ENCODE results near the gene ARL4A. TPM values are rescaled to one million over a fixed set of nuclear protein-coding genes. Genes with fewer than 3 reads are reported as not detected.
"Not testable (repeated sequence)": the region's sequence is repeated elsewhere in the genome, so short reads cannot be mapped to it uniquely, and the experiment has no call there.

Gene ARL4A
- total and polyA plus RNA-seq, 7 experiments from 2014 or later, result 5.5 to 97.4 (median 18.9) TPM

DNA sequence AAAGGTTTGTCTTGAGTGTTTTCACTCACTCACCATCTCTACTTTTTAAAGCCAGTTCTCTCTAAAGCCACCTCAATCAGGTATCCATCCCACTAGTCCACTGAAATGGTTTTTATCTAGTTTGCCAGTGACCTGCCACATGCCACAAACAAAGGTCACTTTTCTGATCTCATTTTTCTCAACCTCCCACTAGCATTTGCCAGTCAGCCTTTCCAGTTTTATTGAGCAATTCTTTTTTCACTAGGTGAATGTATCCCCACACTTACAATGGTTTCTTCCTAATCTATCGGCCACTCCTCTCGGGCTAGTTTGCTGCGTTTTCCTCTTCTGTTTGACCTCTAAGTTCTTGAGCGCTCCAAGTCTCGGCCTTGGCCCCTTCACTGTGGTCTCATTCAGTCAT, 44.9 kb upstream of the ARL4A start:
- H3K9me3 ChIP-seq (ENCODE audit: control insufficient read depth in 2 of 3, low read length in 3 of 3), result no peaks in the 10 kb centered on the region
- POLR2A ChIA-PET, result no interaction called here
- CTCF ChIA-PET, result no interaction called here
- H3K27ac Mint-ChIP-seq, result no peak overlapping the region
- no peak overlapping the region for H3K4me3 Mint-ChIP-seq
- H3K4me1 ChIP-seq (ENCODE audit: control insufficient read depth in 2 of 2, insufficient read depth in 2 of 2, low read length in 2 of 2), result peaks cover 0 to 7% of the 10 kb centered on the region in 2 donors
- intact Hi-C loops (cut with micrococcal nuclease), result no loop called here
- no peaks in the 10 kb centered on the region for H3K36me3 Mint-ChIP-seq
- H3K4me1 Mint-ChIP-seq, result peaks cover 5 to 14% (median 6%) of the 10 kb centered on the region in 7 donors
- DNase-seq (no peak), ATAC-seq (no peak)
- H3K36me3 ChIP-seq (ENCODE audit: control insufficient read depth in 2 of 3, insufficient read depth in 3 of 3, low read length in 3 of 3), result no peaks in the 10 kb centered on the region
- peaks cover 0 to 8% (median 0%) of the 10 kb centered on the region in 5 donors for H3K27me3 Mint-ChIP-seq
- no peaks in the 10 kb centered on the region for H3K27me3 ChIP-seq (ENCODE audit: control insufficient read depth in 2 of 2, insufficient read depth in 2 of 2, low read length in 2 of 2)
- no peaks in the 10 kb centered on the region for H3K9me3 Mint-ChIP-seq
- H3K4me3 ChIP-seq (ENCODE audit: low read length), result no peak overlapping the region
- no peak overlapping the region for H3K27ac ChIP-seq (ENCODE audit: low read depth, low read length)

DNA sequence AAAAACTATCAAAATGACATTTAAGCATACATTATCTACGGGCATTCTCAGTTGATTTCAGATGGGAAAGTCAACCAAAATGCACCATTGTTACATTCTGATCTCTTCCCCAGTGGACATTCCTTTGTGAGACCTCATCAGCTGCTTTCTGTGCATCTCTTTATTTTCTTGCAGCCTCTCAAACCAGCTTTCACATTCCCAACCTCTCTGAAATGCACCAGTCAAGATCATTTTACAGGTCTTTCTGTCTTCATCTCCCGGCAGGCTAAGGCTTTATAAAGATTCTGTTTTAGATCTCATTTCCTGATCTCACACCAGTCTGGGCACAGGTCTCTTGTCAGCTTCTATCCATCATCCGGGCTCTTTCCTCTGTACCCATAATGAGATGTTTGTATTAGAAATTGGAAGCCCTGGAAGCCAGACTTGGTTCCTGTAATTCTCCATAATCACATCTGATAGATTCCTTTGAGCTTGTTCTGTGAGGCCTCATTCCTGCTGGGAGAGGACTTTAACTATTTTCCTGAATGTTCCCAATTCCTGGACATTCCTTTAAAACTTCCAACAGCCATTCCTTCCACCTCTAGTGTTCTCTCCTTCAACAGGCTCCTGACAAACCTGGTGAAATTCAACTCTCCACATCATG, 44.3 kb upstream of the ARL4A start:
- Histone ChIP-seq H3K4me3 (ENCODE audit: low read length) (no peak overlapping the region), H3K27me3 (ENCODE audit: control insufficient read depth in 2 of 2, insufficient read depth in 2 of 2, low read length in 2 of 2) (no peaks in the 10 kb centered on the region), H3K27ac (ENCODE audit: low read depth, low read length) (no peak overlapping the region), H3K4me1 (ENCODE audit: control insufficient read depth in 2 of 2, insufficient read depth in 2 of 2, low read length in 2 of 2) (peaks cover 0 to 5% of the 10 kb centered on the region in 2 donors), H3K36me3 (ENCODE audit: control insufficient read depth in 2 of 3, insufficient read depth in 3 of 3, low read length in 3 of 3) (no peaks in the 10 kb centered on the region), H3K9me3 (ENCODE audit: control insufficient read depth in 2 of 3, low read length in 3 of 3) (no peaks in the 10 kb centered on the region)
- Mint-ChIP-seq H3K9me3 (no peaks in the 10 kb centered on the region), H3K4me1 (peaks cover 3 to 9% (median 4%) of the 10 kb centered on the region in 7 donors), H3K4me3 (no peak overlapping the region), H3K27me3 (peaks cover 0 to 5% (median 0%) of the 10 kb centered on the region in 5 donors), H3K36me3 (no peaks in the 10 kb centered on the region), H3K27ac (no peak overlapping the region)
- intact Hi-C loops (cut with micrococcal nuclease), result no loop called here
- ChIA-PET CTCF (no interaction called here), POLR2A (no interaction called here)
- ATAC-seq (no peak), DNase-seq (no peak)

DNA sequence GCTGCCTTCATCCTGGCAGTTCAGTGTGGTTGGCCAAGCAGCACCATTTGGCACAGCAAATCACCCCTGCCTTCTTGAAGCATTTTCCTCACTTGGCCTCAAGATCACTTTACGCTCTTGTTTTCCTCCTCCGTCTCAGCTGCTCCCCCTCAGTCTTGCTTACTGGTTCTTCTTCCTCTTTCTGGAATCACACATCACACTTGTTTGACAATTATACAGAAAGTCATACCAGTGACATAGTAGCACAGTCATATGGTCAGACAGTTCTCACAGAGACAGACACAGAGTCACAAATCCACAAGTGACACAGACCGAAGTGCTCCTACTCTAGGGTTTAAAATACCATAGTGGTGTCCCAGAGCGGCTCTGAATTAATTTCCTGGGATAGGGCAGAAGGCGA, 43.8 kb upstream of the ARL4A start:
- Histone ChIP-seq H3K27ac (ENCODE audit: low read depth, low read length) (no peak overlapping the region), H3K9me3 (ENCODE audit: control insufficient read depth in 2 of 3, low read length in 3 of 3) (no peaks in the 10 kb centered on the region), H3K4me3 (ENCODE audit: low read length) (no peak overlapping the region), H3K27me3 (ENCODE audit: control insufficient read depth in 2 of 2, insufficient read depth in 2 of 2, low read length in 2 of 2) (no peaks in the 10 kb centered on the region), H3K36me3 (ENCODE audit: control insufficient read depth in 2 of 3, insufficient read depth in 3 of 3, low read length in 3 of 3) (no peaks in the 10 kb centered on the region), H3K4me1 (ENCODE audit: control insufficient read depth in 2 of 2, insufficient read depth in 2 of 2, low read length in 2 of 2) (no peaks in the 10 kb centered on the region)
- Mint-ChIP-seq H3K9me3 (no peaks in the 10 kb centered on the region), H3K4me1 (peaks cover 0 to 5% (median 2%) of the 10 kb centered on the region in 7 donors), H3K27me3 (peaks cover 0 to 4% (median 0%) of the 10 kb centered on the region in 5 donors), H3K4me3 (no peak overlapping the region), H3K27ac (no peak overlapping the region), H3K36me3 (no peaks in the 10 kb centered on the region)
- POLR2A ChIA-PET, result no interaction called here
- DNase-seq (no peak), ATAC-seq (peak; percentile 67)
- CTCF ChIA-PET, result no interaction called here
- intact Hi-C loops (cut with micrococcal nuclease), result no loop called here

DNA sequence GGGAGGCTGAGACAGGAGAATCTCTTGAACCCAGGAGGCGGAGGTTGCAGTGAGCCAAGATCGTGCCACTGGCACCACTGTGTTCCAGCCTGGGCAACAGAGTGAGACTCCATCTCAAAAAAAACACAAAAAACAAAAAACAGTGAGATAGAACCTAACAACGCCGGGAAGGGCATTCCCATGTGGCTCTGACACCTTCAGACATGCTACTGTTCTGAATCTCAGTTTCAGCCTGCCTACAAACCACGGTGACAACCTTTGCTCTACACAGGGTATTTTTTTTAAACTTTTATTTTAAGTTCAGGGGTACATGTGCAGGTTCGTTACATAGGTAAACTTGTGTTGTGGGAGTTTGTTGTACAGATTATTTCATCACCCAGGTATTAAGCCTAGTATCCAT, 42.2 kb upstream of the ARL4A start:
- H3K27ac ChIP-seq (ENCODE audit: low read depth, low read length); H3K4me3 Mint-ChIP-seq; H3K27me3 ChIP-seq (ENCODE audit: control insufficient read depth in 2 of 2, insufficient read depth in 2 of 2, low read length in 2 of 2); H3K9me3 ChIP-seq (ENCODE audit: control insufficient read depth in 2 of 3, low read length in 3 of 3); DNase-seq; H3K4me3 ChIP-seq (ENCODE audit: low read length); ATAC-seq; CTCF ChIA-PET; H3K36me3 ChIP-seq (ENCODE audit: control insufficient read depth in 2 of 3, insufficient read depth in 3 of 3, low read length in 3 of 3); H3K36me3 Mint-ChIP-seq; intact Hi-C loops (cut with micrococcal nuclease); POLR2A ChIA-PET; H3K27me3 Mint-ChIP-seq; H3K4me1 ChIP-seq (ENCODE audit: control insufficient read depth in 2 of 2, insufficient read depth in 2 of 2, low read length in 2 of 2); H3K4me1 Mint-ChIP-seq; H3K27ac Mint-ChIP-seq; H3K9me3 Mint-ChIP-seq: not testable (repeated sequence)

DNA sequence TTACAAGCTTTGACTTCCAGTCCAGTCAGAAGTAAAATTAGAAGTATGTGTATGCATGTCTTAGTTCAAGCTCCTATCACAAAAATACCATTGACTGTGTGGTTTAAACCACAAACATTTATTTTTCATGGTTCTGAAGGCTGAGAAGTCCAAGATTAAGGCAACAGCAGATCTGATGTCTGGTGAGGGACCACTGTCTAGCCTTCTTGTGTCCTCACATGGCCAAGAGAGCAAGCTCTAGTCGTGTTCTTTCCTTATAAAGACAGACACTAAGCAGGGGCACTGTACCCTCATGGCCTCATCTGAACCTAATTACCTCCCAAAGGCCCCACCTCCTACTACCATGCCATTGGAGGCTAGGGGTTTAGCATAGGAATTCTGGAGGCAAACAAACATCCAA, 41.3 kb upstream of the ARL4A start:
- H3K27me3 Mint-ChIP-seq, result peaks cover 0 to 2% (median 0%) of the 10 kb centered on the region in 5 donors
- Histone ChIP-seq H3K36me3 (ENCODE audit: control insufficient read depth in 2 of 3, insufficient read depth in 3 of 3, low read length in 3 of 3) (no peaks in the 10 kb centered on the region), H3K9me3 (ENCODE audit: control insufficient read depth in 2 of 3, low read length in 3 of 3) (no peaks in the 10 kb centered on the region), H3K4me1 (ENCODE audit: control insufficient read depth in 2 of 2, insufficient read depth in 2 of 2, low read length in 2 of 2) (no peaks in the 10 kb centered on the region), H3K4me3 (ENCODE audit: low read length) (no peak overlapping the region), H3K27me3 (ENCODE audit: control insufficient read depth in 2 of 2, insufficient read depth in 2 of 2, low read length in 2 of 2) (no peaks in the 10 kb centered on the region), H3K27ac (ENCODE audit: low read depth, low read length) (no peak overlapping the region)
- no peak for DNase-seq
- H3K9me3 Mint-ChIP-seq, result no peaks in the 10 kb centered on the region
- intact Hi-C loops (cut with micrococcal nuclease), result no loop called here
- no peaks in the 10 kb centered on the region for H3K36me3 Mint-ChIP-seq
- no peak overlapping the region for H3K27ac Mint-ChIP-seq
- H3K4me3 Mint-ChIP-seq, result no peak overlapping the region
- H3K4me1 Mint-ChIP-seq, result no peaks in the 10 kb centered on the region
- ChIA-PET POLR2A (no interaction called here), CTCF (interaction anchor here (0.7 kb wide), 1 partner anchor 13 kb away, joined by 3 read pairs; no protein-coding TSS in a partner anchor)
- ATAC-seq, result no peak

DNA sequence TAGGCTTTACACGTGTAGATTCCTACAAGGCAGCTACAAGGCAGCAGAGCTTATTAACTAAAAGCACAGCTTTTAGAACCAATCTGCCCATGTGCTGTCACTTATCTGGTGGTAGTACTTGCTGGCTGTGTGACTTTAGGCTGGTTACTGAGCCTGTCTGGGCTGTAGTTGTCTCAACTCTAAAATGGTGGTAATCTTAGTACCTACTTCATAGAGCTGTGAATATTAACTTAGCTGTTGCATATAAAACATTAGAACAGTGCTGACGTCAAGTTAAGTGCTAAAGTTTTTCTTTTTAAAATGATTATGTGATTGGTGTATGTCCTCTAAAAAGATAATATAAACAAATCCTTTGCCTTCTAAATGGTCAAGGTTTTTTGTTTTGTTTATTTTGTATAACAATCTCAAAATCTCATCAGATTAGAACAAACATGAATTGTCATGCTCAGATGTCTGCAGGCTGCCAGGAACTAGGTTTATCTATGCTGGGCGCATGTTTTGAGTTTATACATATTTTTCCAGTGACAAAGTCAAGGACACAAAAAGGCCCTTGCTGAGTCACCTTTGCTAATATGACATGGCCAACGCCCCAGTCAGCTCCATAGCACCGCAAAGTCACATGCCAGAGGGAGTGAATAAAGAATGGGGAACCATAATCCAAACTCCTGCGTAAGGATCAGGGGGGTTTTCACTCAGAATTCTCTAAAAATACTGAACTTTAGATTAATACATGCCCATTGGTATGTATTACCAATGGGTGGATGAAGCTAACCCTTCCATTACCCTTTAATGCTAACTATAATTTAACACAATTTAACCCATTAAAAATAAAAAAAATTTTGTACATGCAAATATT, 39.8 kb upstream of the ARL4A start:
- Histone ChIP-seq H3K4me1 (ENCODE audit: control insufficient read depth in 2 of 2, insufficient read depth in 2 of 2, low read length in 2 of 2) (no peaks in the 10 kb centered on the region), H3K36me3 (ENCODE audit: control insufficient read depth in 2 of 3, insufficient read depth in 3 of 3, low read length in 3 of 3) (no peaks in the 10 kb centered on the region), H3K9me3 (ENCODE audit: control insufficient read depth in 2 of 3, low read length in 3 of 3) (no peaks in the 10 kb centered on the region), H3K27me3 (ENCODE audit: control insufficient read depth in 2 of 2, insufficient read depth in 2 of 2, low read length in 2 of 2) (no peaks in the 10 kb centered on the region), H3K4me3 (ENCODE audit: low read length) (no peak overlapping the region), H3K27ac (ENCODE audit: low read depth, low read length) (no peak overlapping the region)
- intact Hi-C loops (cut with micrococcal nuclease), result no loop called here
- no peaks in the 10 kb centered on the region for H3K36me3 Mint-ChIP-seq
- DNase-seq (no peak), ATAC-seq (no peak)
- H3K9me3 Mint-ChIP-seq, result no peaks in the 10 kb centered on the region
- no peak overlapping the region for H3K27ac Mint-ChIP-seq
- no peak overlapping the region for H3K4me3 Mint-ChIP-seq
- ChIA-PET CTCF (no interaction called here), POLR2A (interaction anchor here (0.7 kb wide), 1 partner anchor 39 kb away, joined by 3 read pairs; the partner anchor contains the start of gene ARL4A)
- no peaks in the 10 kb centered on the region for H3K4me1 Mint-ChIP-seq
- H3K27me3 Mint-ChIP-seq, result peaks cover 0 to 3% (median 0%) of the 10 kb centered on the region in 5 donors
